Erythroblast (primary cell): ENCODE results near the gene KIAA1549.

Experiments used
- DNase-seq, 2 experiments: peaks; one replicate each; lab custom pipeline; 2025; lab: John Stamatoyannopoulos, UW
- GATA1 ChIP-seq: IDR thresholded peaks from 2 replicates; pipeline ENCODE4 v1.6.1; 2011; ENCODE audit warnings: low read depth, mild to moderate bottlenecking, control low read depth, low read length, moderate library complexity
- POLR2A ChIP-seq: IDR thresholded peaks from 2 replicates; pipeline ENCODE4 v1.6.1; 2011; ENCODE audit warnings: mild to moderate bottlenecking, low read length

KIAA1549 gene

DNA sequence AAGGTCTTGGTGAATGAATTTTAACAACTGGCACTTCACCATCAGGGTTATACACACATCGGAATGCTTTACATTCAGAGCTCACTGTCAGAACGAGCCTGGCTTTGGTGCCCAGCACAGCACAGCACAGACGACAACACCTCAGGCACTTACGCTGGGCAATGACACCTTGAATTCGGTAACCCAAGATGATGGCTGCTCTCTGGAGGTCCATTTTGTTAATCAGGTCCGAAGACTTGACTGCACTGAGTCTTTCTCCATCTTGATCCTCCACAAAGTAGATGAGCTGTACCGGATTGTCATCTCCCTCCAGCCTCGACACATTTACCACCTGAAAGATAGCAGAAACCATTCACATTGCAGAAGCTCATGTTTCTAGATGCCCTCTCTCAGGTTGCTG lies 82.4 kb downstream of the KIAA1549 start:
- TF ChIP-seq GATA1 (no peak), POLR2A (no peak)
- DNase-seq = no peak

DNA sequence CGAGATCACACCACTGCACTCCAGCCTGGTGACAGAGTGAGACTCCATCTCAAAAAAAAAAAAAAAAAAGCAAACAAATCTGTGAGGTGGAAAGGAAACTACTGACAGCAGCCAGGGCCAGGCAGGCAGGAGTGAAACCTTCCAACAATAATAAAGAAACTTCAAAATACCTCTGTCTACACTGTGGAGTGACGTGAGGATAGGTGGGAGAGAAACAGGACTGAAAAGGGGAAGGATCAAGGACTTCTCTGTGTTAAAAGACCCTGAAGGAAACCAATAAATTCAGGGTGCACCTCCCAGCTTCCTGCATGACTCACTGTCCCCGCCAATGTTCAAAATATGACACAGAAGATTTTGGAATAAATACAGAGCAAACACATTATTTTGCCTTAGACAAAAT lies 82.9 kb downstream of the KIAA1549 start:
- no peak for DNase-seq
- no peak for TF ChIP-seq GATA1
- no peak for TF ChIP-seq POLR2A

DNA sequence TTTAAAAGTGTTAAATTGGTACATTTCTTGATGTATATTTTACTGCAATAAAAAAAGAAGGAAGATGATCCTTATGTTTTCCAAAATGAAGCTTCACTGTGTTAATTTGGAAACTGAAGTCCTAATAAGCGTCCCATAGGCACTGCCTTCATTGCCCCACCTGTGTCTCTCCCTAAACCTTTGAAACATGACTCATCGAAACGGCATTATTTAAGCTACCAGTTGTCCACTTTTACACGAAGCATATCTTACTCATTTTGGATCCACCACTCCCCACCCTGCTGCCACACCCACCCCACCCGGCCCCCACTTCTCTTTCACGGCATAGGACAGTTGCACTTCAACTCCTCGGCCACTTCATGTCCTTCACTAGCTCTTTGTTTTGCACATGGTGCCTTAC lies 85.5 kb downstream of the KIAA1549 start:
- DNase-seq = no peak
- TF ChIP-seq GATA1 = no peak

DNA sequence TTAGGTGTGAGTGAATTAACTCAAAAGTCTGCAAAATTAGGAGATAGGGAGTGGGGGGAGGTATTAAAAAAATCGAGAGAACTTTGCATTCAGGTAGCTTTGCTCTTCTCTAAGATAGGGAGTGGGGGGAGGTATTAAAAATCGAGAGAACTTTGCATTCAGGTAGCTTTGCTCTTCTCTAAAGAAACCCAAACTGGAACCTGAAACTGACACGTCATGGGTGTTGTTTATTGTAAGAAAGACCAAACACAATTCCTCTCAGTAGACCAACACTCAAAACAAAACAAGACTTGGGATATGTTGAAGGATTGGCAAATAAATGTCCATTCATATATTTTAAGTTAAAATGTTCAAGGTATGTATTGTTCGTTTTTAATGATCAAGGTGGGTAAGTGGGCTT lies 87.9 kb downstream of the KIAA1549 start:
- TF ChIP-seq POLR2A (no peak), GATA1 (no peak)
- DNase-seq = no peak

DNA sequence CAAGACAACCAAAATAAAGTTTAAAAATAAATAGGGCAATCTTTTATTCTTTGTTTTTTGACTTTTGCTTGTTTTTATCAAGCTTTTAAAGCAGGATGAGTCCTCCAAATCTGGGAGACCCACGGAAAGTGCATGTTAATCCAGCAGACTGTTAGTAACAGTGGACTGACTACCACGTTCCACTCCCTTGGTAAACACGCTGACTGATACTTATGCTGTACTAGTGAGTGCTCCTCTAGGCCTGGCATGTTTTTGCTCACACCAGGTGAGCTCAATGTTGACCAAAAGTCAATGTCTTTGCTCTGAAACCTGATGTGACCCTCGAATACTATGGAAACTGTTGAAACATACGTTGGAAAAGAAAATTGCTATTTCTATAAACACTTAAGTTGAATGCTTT lies 88.4 kb downstream of the KIAA1549 start:
- TF ChIP-seq GATA1 (no peak), POLR2A (no peak)
- DNase-seq = no peak

DNA sequence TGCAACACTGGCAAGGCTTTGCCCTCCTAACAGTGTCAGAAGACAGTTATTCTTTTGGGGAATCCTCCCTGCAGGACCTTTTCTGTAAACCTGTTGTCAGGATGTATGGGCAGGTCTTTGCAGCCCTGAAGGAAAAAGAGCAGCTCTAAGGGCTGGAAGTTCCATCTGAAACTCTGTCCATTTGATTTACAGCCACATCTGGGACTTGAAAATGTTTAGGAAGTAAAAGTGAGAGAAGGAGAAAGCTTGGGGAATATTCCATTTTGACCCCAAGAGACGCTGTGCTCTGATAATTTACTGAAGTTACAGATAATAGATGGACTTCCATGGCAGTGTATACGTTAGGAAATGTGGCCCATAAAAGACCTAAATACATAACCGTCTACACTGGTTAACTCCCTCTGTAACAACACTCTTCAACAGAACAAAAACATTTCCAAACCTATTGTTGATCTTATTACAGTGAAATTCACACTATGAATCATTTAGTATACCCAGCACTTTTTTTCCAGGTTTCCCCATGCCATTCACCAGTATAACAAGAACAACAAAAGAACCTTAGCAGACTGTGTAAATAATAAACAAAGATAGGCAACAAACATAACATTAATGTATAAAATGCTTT lies 89.1 kb downstream of the KIAA1549 start:
- DNase-seq = no peak
- TF ChIP-seq GATA1 (no peak), POLR2A (no peak)

DNA sequence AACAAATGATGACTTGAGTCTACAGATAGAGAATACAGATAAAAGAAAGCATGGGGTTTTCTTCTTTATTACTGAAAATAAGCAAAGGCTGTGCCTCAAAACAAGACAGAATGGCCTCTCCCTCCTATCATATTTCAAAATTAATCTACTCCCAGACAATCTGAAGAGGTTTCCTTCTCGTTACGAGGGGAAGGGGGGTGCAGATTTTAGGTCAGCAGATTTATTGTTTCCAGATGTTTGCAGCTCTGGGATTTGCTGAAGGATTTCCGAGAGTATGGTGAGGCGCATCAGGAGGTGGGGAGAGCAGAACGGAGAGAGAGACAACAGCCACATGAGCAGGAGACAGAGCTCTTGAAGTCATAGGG lies 89.8 kb downstream of the KIAA1549 start:
- TF ChIP-seq GATA1 (no peak), POLR2A (no peak)
- no peak for DNase-seq

DNA sequence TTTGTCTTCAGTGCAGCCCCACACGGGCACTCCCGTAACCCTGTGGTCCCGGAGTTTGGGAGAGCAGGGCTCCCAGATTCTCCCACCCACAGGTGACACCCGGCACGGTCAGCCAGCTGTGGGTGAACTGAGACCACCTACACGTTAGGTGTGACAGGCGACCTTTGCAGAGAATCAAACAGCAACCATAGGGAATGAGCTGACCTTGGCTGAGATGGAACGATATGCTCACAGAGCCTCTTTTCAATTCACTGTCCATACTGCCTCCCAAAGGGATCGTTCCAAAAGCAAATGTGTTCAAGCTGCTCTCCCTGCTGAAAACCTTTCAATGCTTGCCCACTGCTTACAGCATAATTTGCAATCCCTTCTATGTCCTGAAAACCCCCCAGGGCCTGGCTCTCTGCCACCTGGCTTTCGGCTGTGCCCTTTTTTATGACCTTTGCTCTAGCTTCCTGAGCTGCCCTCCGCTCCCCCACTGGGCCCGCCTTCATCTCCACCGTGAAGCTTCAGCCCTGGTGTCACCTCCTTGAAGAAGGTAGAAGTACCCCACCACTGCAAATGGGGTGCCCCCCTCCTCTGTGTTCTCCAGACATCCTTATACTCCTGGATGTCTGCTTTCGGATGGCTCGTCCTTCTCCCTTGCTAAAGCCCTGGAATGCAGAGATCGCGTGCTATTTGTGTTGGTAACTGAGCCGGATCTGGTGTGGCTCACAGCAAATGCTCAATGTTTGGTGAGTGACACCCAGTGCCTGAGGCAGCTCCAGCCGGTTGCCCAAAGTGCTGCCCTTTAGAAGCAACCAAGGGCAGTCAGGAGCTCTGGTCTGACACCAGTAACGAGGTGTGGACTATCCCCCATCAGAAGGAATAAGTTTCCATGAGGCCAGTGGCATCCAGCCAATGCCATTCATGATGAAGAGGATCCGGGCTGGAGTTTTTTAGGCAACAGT lies 90.4 kb downstream of the KIAA1549 start:
- DNase-seq = no peak
- no peak for TF ChIP-seq POLR2A
- no peak for TF ChIP-seq GATA1

DNA sequence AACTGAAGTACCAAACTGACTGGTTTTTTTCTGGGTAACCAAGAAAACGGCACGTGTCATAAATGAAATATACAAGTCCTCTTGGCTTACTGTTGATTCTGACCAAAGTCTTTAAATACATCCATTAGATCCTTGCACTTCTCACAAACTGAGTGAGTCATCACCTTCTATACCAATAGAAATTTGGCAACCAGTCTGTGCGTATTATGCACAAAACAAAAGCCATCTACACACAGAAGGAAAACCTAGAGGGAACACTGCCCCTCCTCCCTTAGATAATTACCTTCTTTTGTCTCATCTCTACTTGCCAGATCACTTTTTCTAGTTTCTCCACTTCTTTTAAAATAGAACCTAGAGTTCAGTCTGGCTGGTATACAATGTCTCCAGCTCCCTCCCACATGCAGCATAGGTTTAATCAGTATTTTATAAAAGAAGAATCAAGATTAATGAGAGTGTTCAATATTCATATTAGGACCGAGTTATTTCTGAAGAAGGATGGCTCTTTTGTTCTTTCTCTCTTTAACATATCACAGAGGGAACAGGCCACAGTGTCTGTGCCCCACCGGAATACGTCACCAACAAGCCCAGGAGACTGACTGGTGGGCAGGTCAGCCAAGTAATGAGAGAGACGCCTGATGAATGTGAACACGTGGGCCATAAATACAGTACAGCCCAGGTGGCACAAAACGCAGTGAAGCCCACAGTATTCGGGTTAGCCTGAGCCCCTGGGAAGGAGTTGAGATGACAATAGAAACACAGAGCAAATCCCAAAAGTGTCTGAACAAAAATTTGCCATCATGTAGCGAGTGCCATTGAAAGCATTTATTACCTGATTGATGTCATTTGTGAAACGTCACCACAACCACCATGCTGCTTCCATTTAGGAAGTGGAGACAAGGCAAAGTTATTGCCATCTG lies 91.3 kb downstream of the KIAA1549 start:
- TF ChIP-seq POLR2A = no peak
- no peak for TF ChIP-seq GATA1
- DNase-seq = no peak

DNA sequence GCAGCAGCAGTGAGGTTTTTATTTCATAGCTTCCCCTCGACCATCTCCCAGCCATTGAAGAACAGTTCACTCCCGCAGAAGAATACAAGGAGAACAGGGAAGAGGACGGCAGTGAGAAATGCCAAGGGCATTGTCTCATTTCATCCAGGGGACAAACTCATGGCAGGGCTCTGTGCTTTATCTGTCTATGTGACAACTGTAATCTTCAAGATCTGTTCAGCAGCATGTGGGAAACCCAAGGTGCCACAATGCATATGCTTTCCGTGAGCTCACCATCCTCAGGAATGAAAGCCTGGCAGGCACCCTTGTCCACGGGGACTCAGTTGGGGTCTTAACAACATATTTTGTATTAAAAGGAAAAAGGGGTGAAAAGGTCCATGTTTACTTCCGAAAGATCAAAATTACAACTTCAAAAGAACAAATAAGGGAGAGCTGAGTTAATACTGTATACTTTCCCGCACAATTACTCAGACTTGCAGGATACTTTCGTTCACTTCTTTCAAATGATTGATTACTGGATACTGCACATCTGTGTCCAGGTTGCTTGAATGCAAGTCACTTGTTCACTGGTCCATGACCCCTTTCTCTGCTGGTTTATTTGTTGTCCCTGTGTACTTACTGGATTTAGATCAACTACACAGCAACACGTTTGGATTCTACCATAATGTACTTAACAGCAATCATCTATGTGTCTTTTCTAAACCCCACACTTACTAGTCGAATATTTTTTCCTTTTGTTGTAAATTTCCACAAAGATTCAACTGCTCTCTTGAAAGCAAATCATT lies 93.1 kb downstream of the KIAA1549 start:
- no peak for DNase-seq
- TF ChIP-seq POLR2A (no peak), GATA1 (no peak)

DNA sequence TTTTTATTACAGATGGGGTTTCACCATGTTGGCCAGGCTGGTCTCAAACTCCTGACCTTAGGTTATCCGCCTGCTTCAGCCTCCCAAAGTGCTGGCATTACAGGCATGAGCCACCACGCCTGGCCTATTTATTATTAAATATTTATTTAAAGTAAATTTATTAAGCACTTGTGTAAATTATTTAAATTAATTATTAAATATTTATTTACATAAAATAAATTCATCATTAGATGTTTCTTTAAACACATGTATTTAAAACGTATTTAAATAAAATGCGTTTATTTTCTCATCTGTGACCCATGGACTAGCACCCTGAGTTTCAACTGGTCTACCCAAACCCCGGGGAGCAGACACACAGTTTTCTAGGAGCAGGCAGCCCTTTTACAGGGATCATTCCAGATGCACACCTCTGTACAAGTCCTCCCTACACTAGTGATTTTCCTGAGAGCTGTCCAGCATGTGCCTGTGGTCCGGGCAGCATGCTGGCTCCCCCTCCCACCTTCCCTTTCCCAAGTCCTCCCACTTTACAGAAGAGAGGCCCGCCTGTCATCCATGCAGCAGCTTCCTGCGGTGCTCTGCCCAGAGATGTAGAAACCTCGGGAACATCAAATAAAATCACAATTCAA lies 94.0 kb downstream of the KIAA1549 start:
- no peak for DNase-seq
- no peak for TF ChIP-seq GATA1
- TF ChIP-seq POLR2A = no peak

DNA sequence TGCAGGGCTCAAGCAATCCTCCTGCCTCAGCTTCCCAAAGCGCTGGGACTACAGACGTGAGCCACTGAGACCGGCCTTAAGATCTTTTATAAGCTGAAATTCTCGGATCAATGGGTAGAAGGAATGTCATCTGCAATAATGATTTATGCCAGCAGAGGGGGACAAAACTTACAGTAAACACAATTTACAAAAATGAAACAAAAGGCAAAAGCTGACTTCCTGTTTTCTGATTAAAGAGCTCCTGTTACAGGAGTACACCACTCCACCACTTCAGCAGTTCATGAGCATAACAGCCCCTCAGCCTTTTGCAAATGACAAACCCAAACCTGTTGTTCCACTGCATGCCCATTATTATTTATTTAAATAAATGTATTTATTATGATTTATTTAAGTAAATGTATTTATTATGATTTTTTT lies 94.7 kb downstream of the KIAA1549 start:
- peak; percentile 70 to 79 for DNase-seq
- TF ChIP-seq GATA1 (no peak), POLR2A (no peak)
